HG03159 (cell line): ENCODE data around the gene SMARCE1.

Experiments used
- ATAC-seq: cut with Tn5 transposase; IDR thresholded peaks from one replicate; pipeline ENCODE4 v1.9.1; 2021; ENCODE audit warnings: mild to moderate bottlenecking, moderate library complexity; ENCODE audit not compliant: unreplicated experiment

The SMARCE1 gene

GRCh38 chr17:40647624-40648383 lies at the start of gene SMARCE1:
Gene SMARCE1 (minus strand): TSS chr17:40647818. CDS start chr17:40645802, 2,016 bp downstream.
- peak; percentile 66 for ATAC-seq

GRCh38 chr17:40697297-40697696 lies 49.7 kb upstream of the SMARCE1 start:
- no peak for ATAC-seq

- ATAC-seq, result no peak
Measured at GRCh38 chr17:40696651-40697072, 49.0 kb upstream of the SMARCE1 start.

- ATAC-seq, result no peak
Measured at GRCh38 chr17:40695874-40696472, 48.4 kb upstream of the SMARCE1 start.

- no peak for ATAC-seq
Measured at GRCh38 chr17:40694584-40694983, 47.0 kb upstream of the SMARCE1 start.

- ATAC-seq, result no peak
Measured at GRCh38 chr17:40687106-40687505, 39.5 kb upstream of the SMARCE1 start.

GRCh38 chr17:40686192-40686591 lies 38.6 kb upstream of the SMARCE1 start:
- ATAC-seq, result no peak

GRCh38 chr17:40680998-40681397 lies 33.4 kb upstream of the SMARCE1 start:
- ATAC-seq, result no peak

- ATAC-seq, result no peak
Measured at GRCh38 chr17:40679523-40679907, 31.9 kb upstream of the SMARCE1 start.

- ATAC-seq, result no peak
Measured at GRCh38 chr17:40678902-40679522, 31.4 kb upstream of the SMARCE1 start.

GRCh38 chr17:40675905-40676304 lies 28.3 kb upstream of the SMARCE1 start:
- no peak for ATAC-seq

- no peak for ATAC-seq
Measured at GRCh38 chr17:40672654-40673053, 25.0 kb upstream of the SMARCE1 start.

GRCh38 chr17:40671282-40671681 lies 23.7 kb upstream of the SMARCE1 start:
- no peak for ATAC-seq

GRCh38 chr17:40666331-40666730 lies 18.7 kb upstream of the SMARCE1 start:
- ATAC-seq, result no peak

GRCh38 chr17:40664582-40665333 lies 17.1 kb upstream of the SMARCE1 start, which contains the start of gene KRT222:
Gene KRT222 (minus strand): TSS chr17:40665177. CDS start chr17:40665099, 78 bp downstream.
- no peak for ATAC-seq

- no peak for ATAC-seq
Measured at GRCh38 chr17:40663252-40663651, 15.6 kb upstream of the SMARCE1 start.

GRCh38 chr17:40659911-40660310 lies 12.3 kb upstream of the SMARCE1 start:
- no peak for ATAC-seq

GRCh38 chr17:40658396-40658795 lies 10.8 kb upstream of the SMARCE1 start:
- no peak for ATAC-seq

GRCh38 chr17:40651939-40652338 lies 4.3 kb upstream of the SMARCE1 start:
- no peak for ATAC-seq

- peak; percentile 14 for ATAC-seq
Measured at GRCh38 chr17:40648384-40648968, 858 bp upstream of the SMARCE1 start.
